HG03571 (cell line): Measurements from ENCODE around the gene PHACTR1.

Experiments
- ATAC-seq: cut with Tn5 transposase; IDR thresholded peaks from one replicate; pipeline ENCODE4 v1.9.1; 2021; ENCODE audit not compliant: unreplicated experiment

The PHACTR1 gene

DNA sequence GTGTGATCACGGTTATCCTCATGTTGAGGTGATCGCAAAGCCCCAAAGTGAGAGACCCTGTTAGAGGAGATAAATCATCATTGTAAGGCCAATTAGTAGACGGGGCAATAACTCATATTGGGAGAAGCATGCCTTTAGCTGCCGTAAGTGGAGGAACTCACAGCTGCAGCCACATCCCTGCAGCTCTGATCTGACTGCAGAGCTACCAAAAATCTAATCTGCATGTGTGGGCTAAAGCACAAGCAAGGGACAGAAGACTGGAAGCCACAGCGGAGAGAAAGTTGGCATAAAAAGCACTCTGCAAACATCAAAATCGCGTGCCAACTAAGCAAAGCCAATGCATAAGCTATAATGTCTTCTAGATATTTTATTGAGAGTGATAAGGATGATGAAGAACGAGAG is 532.0 kb downstream of the PHACTR1 start:
- no peak for ATAC-seq

- ATAC-seq, result no peak
Measured at GRCh38 chr6:13248994-13249393, 532.4 kb downstream of the PHACTR1 start.

DNA sequence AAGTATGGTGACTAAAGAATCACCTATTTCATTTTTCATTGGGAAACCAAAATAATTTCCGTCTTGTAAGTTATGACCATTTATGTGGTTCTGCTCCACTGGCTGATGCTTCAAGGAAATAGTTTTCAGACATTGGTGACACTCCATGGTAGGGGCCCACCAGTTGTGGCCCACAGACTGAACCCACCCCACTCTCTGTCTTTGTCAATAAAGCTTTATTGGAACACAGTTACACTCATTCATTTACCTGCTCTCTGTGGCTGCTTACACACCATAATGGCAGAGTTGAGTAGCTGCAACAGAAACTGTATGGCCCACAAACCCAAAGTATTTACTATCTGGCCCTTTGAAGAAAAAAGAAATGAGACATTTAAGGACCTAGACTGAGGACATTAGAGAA is 533.2 kb downstream of the PHACTR1 start:
- no peak for ATAC-seq

DNA sequence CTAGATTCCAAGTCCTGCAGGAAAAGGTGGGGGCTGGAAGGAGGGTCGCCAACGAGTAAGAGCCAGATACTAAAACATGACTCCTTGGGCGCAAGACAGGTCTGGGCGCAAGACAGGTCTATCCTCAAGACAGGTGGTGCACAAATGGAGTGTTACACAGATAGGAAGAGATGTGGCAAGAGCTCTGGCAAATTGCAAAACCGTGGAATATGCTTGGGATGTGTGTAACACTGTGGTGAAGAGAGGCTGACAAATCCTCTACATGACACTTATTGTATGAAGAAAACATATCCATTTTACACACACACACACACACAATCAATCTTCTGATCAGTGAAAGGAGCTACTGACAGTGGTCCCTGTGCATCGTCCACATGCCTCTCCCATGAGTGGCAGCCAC is 534.1 kb downstream of the PHACTR1 start:
- ATAC-seq, result no peak

GRCh38 chr6:13251242-13251641 is 534.7 kb downstream of the PHACTR1 start:
- ATAC-seq, result no peak

- no peak for ATAC-seq
Measured at GRCh38 chr6:13252790-13253189, 536.2 kb downstream of the PHACTR1 start.

GRCh38 chr6:13253272-13253671 is 536.7 kb downstream of the PHACTR1 start:
- ATAC-seq, result no peak

GRCh38 chr6:13256266-13257001 is 539.9 kb downstream of the PHACTR1 start:
- no peak for ATAC-seq

GRCh38 chr6:13259393-13259792 is 542.8 kb downstream of the PHACTR1 start:
- peak; percentile 38 for ATAC-seq

- ATAC-seq, result no peak
Measured at GRCh38 chr6:13260101-13260598, 543.6 kb downstream of the PHACTR1 start.

GRCh38 chr6:13260831-13261230 is 544.3 kb downstream of the PHACTR1 start:
- no peak for ATAC-seq

DNA sequence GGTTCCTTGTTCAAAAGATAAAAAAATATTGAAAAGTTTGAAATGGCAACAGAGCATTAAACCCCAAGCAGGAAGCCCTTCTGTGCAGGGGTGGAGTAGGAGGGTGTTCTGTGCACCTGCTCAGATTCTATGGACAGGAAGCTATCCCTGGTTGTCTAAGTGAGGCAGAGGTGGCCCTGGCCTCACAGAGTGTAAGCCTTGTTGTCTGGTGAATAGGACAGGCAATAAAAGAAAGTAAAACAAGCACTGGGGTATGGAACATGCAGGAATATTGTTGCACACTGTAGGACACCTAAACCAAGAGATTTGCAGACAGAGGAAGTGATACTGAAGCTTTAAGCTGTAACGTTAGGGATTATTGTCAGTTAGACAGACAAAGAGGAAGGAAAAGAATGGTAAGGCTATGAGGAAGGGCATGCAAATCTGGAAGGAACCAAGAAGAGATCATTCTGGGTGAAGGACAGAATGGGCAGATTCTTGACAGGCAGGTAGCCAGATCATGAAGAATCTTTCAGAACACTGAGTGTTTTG is 545.0 kb downstream of the PHACTR1 start:
- peak; percentile 54 for ATAC-seq

DNA sequence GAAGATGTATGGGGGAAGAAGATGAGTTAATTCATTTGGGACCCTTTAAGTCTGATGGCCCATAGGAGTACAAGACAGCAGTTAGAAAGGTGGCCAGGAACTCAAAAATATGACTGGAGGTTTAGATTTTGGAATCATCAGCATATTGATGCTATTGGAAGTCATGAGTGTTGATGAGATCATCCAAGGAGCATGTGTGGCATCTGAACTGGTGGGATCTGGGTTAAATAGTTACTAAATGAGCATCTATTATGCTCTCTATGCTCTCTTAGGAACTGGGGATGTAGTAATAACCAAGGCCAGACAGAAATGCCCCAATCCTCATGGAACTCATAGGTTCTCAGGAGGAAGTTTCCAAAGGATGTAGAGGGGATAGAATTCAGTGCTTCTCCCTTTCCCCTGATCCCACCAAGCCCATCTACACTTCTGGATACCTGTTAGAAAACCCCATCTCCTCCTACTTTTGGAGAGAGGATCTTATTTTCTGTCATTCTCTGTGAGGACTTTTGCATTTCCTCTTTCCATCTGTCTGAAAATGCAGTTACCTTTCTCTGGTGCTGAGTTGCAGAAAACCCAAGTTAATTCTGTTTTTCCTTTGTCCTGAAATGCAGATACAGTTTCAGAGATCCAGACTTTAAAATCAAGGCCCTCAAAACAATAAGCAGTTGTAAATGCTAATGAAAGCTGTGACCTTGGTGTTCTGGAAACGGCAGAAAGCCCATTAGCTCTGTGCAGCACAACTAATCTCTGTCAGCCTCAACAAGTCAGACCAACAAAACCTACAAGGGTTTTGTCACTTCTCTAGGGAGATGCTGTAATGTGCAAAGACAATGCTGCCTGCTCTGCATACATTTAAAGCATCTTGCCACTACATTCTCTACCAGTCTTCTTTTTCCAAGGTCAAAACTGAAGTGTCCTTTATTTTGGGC is 546.0 kb downstream of the PHACTR1 start:
- no peak for ATAC-seq

- ATAC-seq, result no peak
Measured at GRCh38 chr6:13263669-13264068, 547.1 kb downstream of the PHACTR1 start.

GRCh38 chr6:13267142-13267651 is 550.6 kb downstream of the PHACTR1 start:
- ATAC-seq, result no peak

DNA sequence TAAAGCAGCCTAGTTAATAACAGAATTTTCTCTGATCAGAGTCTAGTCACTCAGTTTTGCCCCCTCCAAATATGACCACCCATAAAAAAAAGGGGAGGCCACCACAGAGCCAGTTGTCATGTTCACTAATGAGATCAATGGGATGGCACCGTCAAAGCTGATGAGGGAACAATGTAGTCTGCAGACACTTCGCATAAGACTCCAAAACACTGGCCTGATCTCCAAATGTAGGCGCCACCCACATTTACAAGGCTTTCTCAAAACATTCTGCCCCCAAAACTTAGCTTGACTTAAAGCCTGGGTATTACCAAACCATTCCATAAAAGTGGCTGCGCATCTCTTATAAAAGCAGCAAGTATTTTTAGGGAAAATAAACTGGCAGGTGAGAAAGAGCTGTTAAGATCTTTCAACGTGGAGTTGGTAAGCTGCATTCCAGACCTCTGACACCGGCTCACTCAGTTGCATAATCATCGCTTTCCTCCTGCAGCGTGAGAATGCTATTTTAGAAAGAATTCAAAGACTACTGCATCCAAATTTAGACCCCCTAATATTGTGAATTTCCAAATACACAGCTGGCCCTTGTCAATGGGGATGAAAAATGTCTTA is 552.4 kb downstream of the PHACTR1 start:
- ATAC-seq, result no peak

DNA sequence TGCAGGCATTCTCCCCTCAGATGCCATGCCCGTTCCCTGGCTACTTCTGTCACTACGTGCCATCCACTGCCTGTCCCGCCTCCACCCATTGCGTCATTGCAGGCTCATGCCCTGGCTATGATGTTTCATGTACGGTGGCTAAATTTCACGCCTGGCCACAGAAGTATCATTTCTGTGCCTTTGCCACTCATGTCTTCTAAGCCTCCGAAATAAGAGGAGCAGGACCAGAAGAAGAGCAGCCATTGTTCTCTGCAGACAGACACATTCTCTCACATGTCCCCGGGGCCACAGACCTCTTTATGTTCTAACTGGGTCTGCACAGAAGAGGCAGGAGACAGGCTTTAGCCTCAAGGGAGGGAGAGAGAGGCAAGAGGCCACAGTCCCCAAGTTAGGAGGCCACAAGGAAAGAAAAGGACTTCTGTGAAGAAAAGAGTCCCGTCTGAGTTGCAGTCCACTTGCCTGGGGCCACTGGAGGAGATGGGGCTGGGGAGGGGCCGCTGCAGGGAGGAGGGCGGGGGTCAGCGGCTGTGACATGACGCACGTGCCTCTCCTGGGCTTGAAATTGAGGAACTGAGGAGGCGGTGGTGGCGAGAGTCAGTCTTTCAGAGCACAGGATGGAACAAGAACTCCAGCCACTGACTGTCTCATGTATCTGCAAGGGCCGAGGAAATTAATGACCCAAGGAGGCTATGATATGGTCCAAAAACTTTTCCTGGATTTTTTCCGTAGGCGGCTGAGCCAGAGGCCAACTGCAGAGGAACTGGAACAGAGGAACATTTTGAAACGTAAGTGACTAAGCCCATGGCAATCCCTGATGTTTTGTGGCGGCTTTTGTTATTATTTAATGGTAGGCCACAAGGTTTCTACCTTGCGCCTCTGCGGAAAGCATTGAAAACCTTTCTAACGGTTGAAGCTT is 555.8 kb downstream of the PHACTR1 start:
- ATAC-seq, result peak; percentile 53

DNA sequence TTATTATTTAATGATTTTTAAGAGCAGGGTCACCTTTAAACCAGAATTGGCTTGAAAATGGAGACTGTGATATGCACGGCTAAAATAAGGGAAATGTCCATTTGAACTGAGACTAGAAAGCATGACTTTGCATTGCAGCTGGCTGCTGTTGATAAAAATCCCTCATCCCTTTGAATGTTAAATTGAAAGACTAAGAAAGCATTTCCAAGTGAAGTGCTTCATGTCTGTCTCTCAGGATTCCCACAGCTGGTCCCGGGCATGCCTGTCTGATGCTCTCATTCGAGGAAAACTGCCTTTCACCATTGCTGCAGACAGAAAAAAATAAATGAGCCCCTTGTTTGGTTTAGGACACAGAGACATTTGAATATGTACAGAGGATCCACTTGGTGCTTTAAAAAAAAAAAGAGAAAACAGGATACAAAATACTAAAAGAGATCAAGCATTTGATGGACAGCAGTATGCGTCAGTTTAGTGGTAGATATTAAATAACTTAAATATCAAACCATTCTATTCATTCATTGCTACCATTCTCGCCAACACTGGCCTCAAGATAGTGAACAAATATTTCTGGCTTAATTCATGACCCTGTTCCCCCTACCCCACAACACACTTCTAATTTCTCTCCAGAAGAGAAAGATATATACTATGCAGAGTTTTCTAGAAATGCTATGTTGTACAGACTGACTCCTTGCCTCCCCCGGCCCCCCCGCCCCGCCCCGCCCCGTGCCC is 556.8 kb downstream of the PHACTR1 start:
- ATAC-seq, result no peak
